GM23248 (cell line): ENCODE results near the gene NYNRIN.

Source experiments
- EZH2 ChIP-seq: fragments of 200-600 bp; sonication (generic); IDR thresholded peaks from 2 replicates; pipeline ENCODE4 v1.6.1; 2018; ENCODE audit warnings: antibody characterized with exemption, mild to moderate bottlenecking; ENCODE audit not compliant: insufficient read depth, poor library complexity, severe bottlenecking
- EZH2phosphoT487 ChIP-seq: fragments of 200-600 bp; sonication (generic); IDR thresholded peaks from 2 replicates; pipeline ENCODE4 v1.6.1; 2018; ENCODE audit warnings: antibody characterized with exemption, moderate library complexity, mild to moderate bottlenecking, low read depth; ENCODE audit not compliant: insufficient read depth

DNA sequence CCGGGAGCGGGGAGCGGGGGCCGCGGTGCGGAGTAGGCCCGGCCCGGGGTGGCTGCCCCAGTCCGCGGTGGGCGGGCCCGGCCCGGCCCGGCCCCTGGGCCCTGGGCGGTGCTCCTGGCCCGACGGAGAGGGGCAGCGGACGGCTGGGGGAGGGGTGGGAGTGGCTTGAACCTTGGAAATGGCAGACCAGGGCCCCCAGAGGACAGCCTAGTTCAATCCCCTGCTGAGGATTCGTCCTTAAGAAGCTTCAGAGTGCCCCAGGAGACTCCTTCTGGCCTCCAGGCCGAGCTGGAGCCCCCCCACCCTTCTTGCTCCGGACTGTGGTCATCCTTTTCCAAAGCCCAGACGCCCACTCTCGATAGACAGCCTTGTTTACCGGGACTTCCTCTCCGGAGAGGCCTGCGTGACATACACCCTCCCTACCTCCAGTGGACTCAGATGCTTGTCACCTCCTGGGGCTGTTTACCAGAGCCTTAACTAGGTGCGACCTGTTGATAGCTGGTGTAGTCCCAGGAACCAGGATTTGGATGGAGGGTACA is 31.4 kb downstream of the NYNRIN start:
- TF ChIP-seq EZH2 (no peak), EZH2phosphoT487 (no peak)
